ENCODE data around the gene CUEDC1. TPM values are rescaled to one million over a fixed set of nuclear protein-coding genes. Genes with fewer than 3 reads are reported as not detected.

Gene CUEDC1
- total and polyA plus RNA-seq, 2 experiments from 2014 or later: 11.6 to 23.3 TPM

DNA sequence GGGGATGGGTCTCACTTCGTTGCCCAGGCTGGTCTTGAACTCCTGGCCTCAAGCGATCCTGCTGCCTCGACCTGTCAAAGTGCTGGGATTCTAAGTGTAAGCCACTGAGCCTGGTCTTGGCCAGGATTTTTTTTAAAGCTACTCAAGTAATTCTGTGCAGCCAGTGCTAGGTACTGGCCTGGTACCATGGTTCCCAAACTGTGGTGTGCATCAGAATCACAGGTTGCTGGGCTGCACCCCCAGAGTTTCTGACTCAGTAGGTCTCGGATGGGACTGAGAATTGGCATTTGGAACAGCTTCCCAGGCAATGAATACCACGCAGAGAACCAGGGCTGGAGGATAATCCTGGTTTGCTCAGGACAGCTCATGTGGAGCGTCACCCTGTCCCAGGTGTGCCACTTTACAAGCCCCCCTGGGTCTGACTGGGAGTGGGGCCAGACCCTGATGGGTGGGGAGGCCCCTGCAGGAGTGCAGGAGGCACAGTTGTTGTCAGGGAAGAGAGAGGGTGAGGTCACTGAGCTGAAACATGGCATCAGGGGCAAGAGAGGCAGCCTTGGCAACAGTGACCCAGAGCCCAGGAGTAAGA lies 94.7 kb downstream of the CUEDC1 start:
- Histone ChIP-seq H3K27ac (peak overlapping the region; percentile 26), H3K27me3 (no peaks in the 10 kb centered on the region), H3K79me2 (no peaks in the 10 kb centered on the region), H3K4me3 (no peak overlapping the region), H4K20me1 (ENCODE audit: insufficient read depth, poor library complexity, severe bottlenecking) (no peaks in the 10 kb centered on the region), H3K9me3 (ENCODE audit: low read depth) (no peaks in the 10 kb centered on the region), H3K4me2 (peak overlapping the region; percentile 97), H3K9me2 (replicated peaks; ENCODE audit: insufficient read depth) (no peaks in the 10 kb centered on the region), H2AFZ (no peak overlapping the region), H3K36me3 (replicated peaks; ENCODE audit: insufficient read depth, low read depth) (no peaks in the 10 kb centered on the region), H3K4me1 (ENCODE audit: insufficient read depth) (peaks cover 28% of the 10 kb centered on the region)
- WGBS (ENCODE audit: low lambda C conversion rate, missing lambda C conversion rate): 69% methylated on average over 6 of the region's 6 CpGs
- DNase-seq (ENCODE audit: low spot score): no peak
- TF ChIP-seq, protein P1, sequence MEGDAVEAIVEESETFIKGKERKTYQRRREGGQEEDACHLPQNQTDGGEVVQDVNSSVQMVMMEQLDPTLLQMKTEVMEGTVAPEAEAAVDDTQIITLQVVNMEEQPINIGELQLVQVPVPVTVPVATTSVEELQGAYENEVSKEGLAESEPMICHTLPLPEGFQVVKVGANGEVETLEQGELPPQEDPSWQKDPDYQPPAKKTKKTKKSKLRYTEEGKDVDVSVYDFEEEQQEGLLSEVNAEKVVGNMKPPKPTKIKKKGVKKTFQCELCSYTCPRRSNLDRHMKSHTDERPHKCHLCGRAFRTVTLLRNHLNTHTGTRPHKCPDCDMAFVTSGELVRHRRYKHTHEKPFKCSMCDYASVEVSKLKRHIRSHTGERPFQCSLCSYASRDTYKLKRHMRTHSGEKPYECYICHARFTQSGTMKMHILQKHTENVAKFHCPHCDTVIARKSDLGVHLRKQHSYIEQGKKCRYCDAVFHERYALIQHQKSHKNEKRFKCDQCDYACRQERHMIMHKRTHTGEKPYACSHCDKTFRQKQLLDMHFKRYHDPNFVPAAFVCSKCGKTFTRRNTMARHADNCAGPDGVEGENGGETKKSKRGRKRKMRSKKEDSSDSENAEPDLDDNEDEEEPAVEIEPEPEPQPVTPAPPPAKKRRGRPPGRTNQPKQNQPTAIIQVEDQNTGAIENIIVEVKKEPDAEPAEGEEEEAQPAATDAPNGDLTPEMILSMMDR (IDR thresholded peaks at IDR 0.05; ENCODE audit: poor library complexity): no peak

DNA sequence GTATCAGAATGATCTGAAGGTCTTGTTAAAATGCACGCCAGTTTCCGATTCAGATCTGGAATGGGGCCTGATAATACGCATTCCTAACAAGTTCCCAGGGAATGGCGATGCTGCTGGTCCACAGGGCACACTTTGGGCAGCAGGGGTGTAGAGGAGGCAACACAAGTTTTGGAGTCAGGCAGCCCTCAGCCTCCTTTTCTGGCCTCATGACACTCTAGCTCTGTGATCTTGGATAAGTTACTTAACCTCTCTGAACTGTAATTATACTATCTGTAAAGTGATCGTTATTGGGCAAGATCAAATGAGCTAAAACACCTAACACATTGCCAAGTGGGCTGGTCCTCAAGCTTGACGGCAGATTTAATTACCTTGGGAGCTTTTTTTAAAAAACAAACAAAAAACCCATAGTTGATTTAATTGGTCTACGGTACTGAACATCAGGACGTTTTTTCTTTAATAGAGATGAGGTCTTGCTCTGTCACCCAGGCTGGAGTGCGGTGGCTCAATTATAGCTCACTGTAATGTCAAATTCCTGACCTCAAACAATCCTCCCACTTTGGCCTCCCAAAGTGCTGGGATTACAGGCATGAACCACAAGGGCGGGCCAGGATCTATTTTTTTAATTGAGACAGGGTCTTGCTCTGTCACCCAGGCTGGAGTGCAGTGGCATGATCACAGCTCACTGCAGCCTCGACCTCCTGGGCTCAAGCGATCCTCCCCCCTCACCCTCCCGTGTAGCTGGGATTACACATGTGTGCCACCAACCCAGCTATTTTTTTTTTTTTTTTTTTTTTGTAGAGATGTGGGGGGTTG lies 95.4 kb downstream of the CUEDC1 start:
- Histone ChIP-seq H3K4me1 (ENCODE audit: insufficient read depth) (peaks cover 33% of the 10 kb centered on the region), H3K79me2 (no peaks in the 10 kb centered on the region)
- WGBS (ENCODE audit: low lambda C conversion rate, missing lambda C conversion rate): 56% methylated on average over 13 of the region's 13 CpGs

DNA sequence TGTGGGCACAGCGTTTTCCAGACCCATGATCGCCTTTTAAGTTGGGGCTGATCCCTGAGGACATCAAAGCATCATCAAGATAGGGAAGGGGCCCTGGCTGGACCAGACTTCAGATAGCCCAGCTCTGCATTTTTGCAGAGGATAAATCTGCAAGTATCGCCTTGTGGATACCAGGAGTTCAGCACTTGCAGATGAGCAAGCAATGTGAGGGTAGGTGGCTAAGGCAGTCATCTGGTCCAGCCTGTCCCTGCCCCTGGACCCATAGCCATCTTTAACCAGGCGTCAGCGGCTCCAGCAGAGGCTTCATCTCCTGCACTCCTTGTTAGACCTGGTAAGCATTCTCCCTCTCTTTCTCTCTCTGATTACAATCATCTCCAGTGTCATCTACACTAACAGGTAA lies 96.4 kb downstream of the CUEDC1 start:
- WGBS (ENCODE audit: low lambda C conversion rate, missing lambda C conversion rate): 62% methylated on average over 5 of the region's 5 CpGs
- no peak for DNase-seq (ENCODE audit: low spot score)
- Histone ChIP-seq H3K4me1 (ENCODE audit: insufficient read depth) (peaks cover 33% of the 10 kb centered on the region), H3K27ac (no peak overlapping the region), H4K20me1 (ENCODE audit: insufficient read depth, poor library complexity, severe bottlenecking) (no peaks in the 10 kb centered on the region), H2AFZ (no peak overlapping the region), H3K36me3 (replicated peaks; ENCODE audit: insufficient read depth, low read depth) (no peaks in the 10 kb centered on the region), H3K27me3 (no peaks in the 10 kb centered on the region), H3K4me3 (no peak overlapping the region), H3K79me2 (no peaks in the 10 kb centered on the region), H3K9me3 (ENCODE audit: low read depth) (no peaks in the 10 kb centered on the region), H3K4me2 (no peak overlapping the region), H3K9me2 (replicated peaks; ENCODE audit: insufficient read depth) (no peaks in the 10 kb centered on the region)
- TF ChIP-seq EZH2 (IDR thresholded peaks at IDR 0.05; ENCODE audit: borderline replicate concordance): no peak
- TF ChIP-seq, protein P1 (IDR thresholded peaks at IDR 0.05; ENCODE audit: poor library complexity): no peak
- no peak for TF ChIP-seq EZH2phosphoT487 (IDR thresholded peaks at IDR 0.05; ENCODE audit: low read depth, severe bottlenecking, unreplicated experiment)

More for the DNA sequence above, 95.4 kb downstream of the CUEDC1 start:
- no peak overlapping the region for H3K4me2 ChIP-seq
- H3K4me3 ChIP-seq: no peak overlapping the region
- TF ChIP-seq, protein P1 (IDR thresholded peaks at IDR 0.05; ENCODE audit: poor library complexity): no peak
- TF ChIP-seq EZH2phosphoT487 (IDR thresholded peaks at IDR 0.05; ENCODE audit: low read depth, severe bottlenecking, unreplicated experiment) (no peak), EZH2 (IDR thresholded peaks at IDR 0.05; ENCODE audit: borderline replicate concordance) (no peak)
- H3K36me3 ChIP-seq (replicated peaks; ENCODE audit: insufficient read depth, low read depth): no peaks in the 10 kb centered on the region
- no peaks in the 10 kb centered on the region for H3K27me3 ChIP-seq
- H2AFZ ChIP-seq: no peak overlapping the region
- no peak for DNase-seq (ENCODE audit: low spot score)
- no peaks in the 10 kb centered on the region for H3K9me3 ChIP-seq (ENCODE audit: low read depth)
- H3K9me2 ChIP-seq (replicated peaks; ENCODE audit: insufficient read depth): no peaks in the 10 kb centered on the region
- no peak overlapping the region for H3K27ac ChIP-seq
- H4K20me1 ChIP-seq (ENCODE audit: insufficient read depth, poor library complexity, severe bottlenecking): no peaks in the 10 kb centered on the region

Data from hepatocyte (in vitro differentiated cells).